ENCODE data around the gene UBE2Q1.

UBE2Q1 gene

GRCh38 chr1:154501423-154502065 lies 56.9 kb downstream of the UBE2Q1 start:
- no peak for DNase-seq

- no peak for DNase-seq
Measured at GRCh38 chr1:154500533-154500932, 57.9 kb downstream of the UBE2Q1 start.

GRCh38 chr1:154499446-154499845 lies 59.0 kb downstream of the UBE2Q1 start:
- DNase-seq: peak; percentile 39
